ENCODE measurements around the gene SHC1.
A peak's percentile ranks its signal among the peaks of the same experiment; 100 is the strongest.
"Not testable (repeated sequence)": the region's sequence is repeated elsewhere in the genome, so short reads cannot be mapped to it uniquely, and the experiment has no call there.

SHC1 gene

GRCh38 chr1:154995301-154995983, 24.9 kb upstream of the SHC1 start:
- not testable (repeated sequence) for DNase-seq

- no peak for DNase-seq
Observed at GRCh38 chr1:154994591-154994990, 24.0 kb upstream of the SHC1 start.

GRCh38 chr1:154994269-154994587, 23.7 kb upstream of the SHC1 start:
- DNase-seq = no peak

- no peak for DNase-seq
Observed at GRCh38 chr1:154993572-154994268, 23.2 kb upstream of the SHC1 start, which contains the start of gene LENEP. Gene LENEP (plus strand): TSS chr1:154993586. CDS start chr1:154993608, 22 bp downstream.

- no peak for DNase-seq
Observed at GRCh38 chr1:154992721-154993571, 22.4 kb upstream of the SHC1 start.

- DNase-seq = no peak
Observed at GRCh38 chr1:154990276-154990675, 19.7 kb upstream of the SHC1 start.

- no peak for DNase-seq
Observed at GRCh38 chr1:154989195-154989860, 18.8 kb upstream of the SHC1 start.

GRCh38 chr1:154988058-154988954, 17.8 kb upstream of the SHC1 start:
- no peak for DNase-seq

GRCh38 chr1:154987326-154987725, 16.8 kb upstream of the SHC1 start:
- DNase-seq = no peak

- not testable (repeated sequence) for DNase-seq
Observed at GRCh38 chr1:154986736-154987135, 16.2 kb upstream of the SHC1 start.

GRCh38 chr1:154983776-154984466, 13.4 kb upstream of the SHC1 start:
- DNase-seq = no peak

- peak; percentile 99 for DNase-seq
Observed at GRCh38 chr1:154982897-154983648, 12.5 kb upstream of the SHC1 start, which contains the start of gene FLAD1. Gene FLAD1 (plus strand): TSS chr1:154983344. CDS start chr1:154983695, 351 bp downstream.

- no peak for DNase-seq
Observed at GRCh38 chr1:154982341-154982740, 11.8 kb upstream of the SHC1 start.

- no peak for DNase-seq
Observed at GRCh38 chr1:154978360-154978759, 7.8 kb upstream of the SHC1 start.

- DNase-seq = not testable (repeated sequence)
Observed at GRCh38 chr1:154977762-154978161, 7.2 kb upstream of the SHC1 start.

GRCh38 chr1:154975409-154976059, 5.0 kb upstream of the SHC1 start:
- DNase-seq = no peak

GRCh38 chr1:154974808-154975408, 4.4 kb upstream of the SHC1 start:
- DNase-seq = peak; percentile 94

GRCh38 chr1:154974102-154974807, 3.7 kb upstream of the SHC1 start, which contains the start of gene CKS1B:
Gene CKS1B (plus strand): TSS chr1:154974681. CDS start chr1:154974746, 65 bp downstream.
- DNase-seq = peak; percentile 100
